Skin epidermis (tissue), 12 donors: ENCODE measurements around the gene TRABD.

Experiments
- H3K27ac ChIP-seq, 21 experiments: fragments of 200-600 bp; sonication (generic) in 11 of 21; one replicate each; pipeline ENCODE4 v1.5.0; 2020; ENCODE audit warnings: mild to moderate bottlenecking in 3 of 21, inconsistent platforms in 2 of 21, moderate library complexity in 2 of 21
- H3K4me3 ChIP-seq, 7 experiments: fragments of 200-600 bp; sonication (generic) in 2 of 7; one replicate each; pipeline ENCODE4 v1.5.0; 2020; ENCODE audit warnings: inconsistent platforms in 2 of 7, mild to moderate bottlenecking in 2 of 7, moderate library complexity in 1 of 7

TRABD gene

GRCh38 chr22:50183141-50183971, 2.4 kb upstream of the TRABD start:
- Histone ChIP-seq H3K27ac (no peak overlapping the region), H3K4me3 (no peak overlapping the region)

GRCh38 chr22:50184004-50184901, 1.5 kb upstream of the TRABD start:
- Histone ChIP-seq H3K27ac (peak overlapping the region in 4 of 21 experiments; percentile 3 to 24 (median 20)), H3K4me3 (peak overlapping the region in 4 of 7 experiments; percentile 48 to 81 (median 72))

- H3K27ac ChIP-seq: peak overlapping the region in 19 of 21 experiments; percentile 1 to 65 (median 43)
- H3K4me3 ChIP-seq: peak overlapping the region; percentile 37 to 81 (median 66)
Observed at GRCh38 chr22:50184902-50185374, 775 bp upstream of the TRABD start.

GRCh38 chr22:50186181-50186714, 535 bp downstream of the TRABD start:
- Histone ChIP-seq H3K27ac (peak overlapping the region; percentile 64 to 90 (median 84)), H3K4me3 (peak overlapping the region; percentile 48 to 81 (median 71))

- Histone ChIP-seq H3K4me3 (peak overlapping the region; percentile 48 to 81 (median 71)), H3K27ac (peak overlapping the region in 20 of 21 experiments; percentile 69 to 90 (median 84))
Observed at GRCh38 chr22:50186761-50187523, 1.2 kb downstream of the TRABD start.

GRCh38 chr22:50188356-50188755, 2.6 kb downstream of the TRABD start:
- H3K4me3 ChIP-seq: no peak overlapping the region
- H3K27ac ChIP-seq: peak overlapping the region in 5 of 21 experiments; percentile 6 to 97 (median 87)

GRCh38 chr22:50189184-50189848, 3.6 kb downstream of the TRABD start:
- H3K27ac ChIP-seq: peak overlapping the region in 19 of 21 experiments; percentile 75 to 98 (median 86)
- H3K4me3 ChIP-seq: no peak overlapping the region

- H3K4me3 ChIP-seq: peak overlapping the region in 5 of 7 experiments; percentile 29 to 47 (median 38)
Observed at GRCh38 chr22:50189849-50190181, 4.1 kb downstream of the TRABD start.

GRCh38 chr22:50190182-50190940, 4.6 kb downstream of the TRABD start:
- Histone ChIP-seq H3K4me3 (peak overlapping the region; percentile 27 to 47 (median 38)), H3K27ac (peak overlapping the region; percentile 75 to 98 (median 86))

More at GRCh38 chr22:50189849-50190181, 4.1 kb downstream of the TRABD start:
- peak overlapping the region; percentile 75 to 98 (median 86) for H3K27ac ChIP-seq

GRCh38 chr22:50190941-50191741, 5.4 kb downstream of the TRABD start:
- Histone ChIP-seq H3K4me3 (peak overlapping the region; percentile 27 to 47 (median 38)), H3K27ac (peak overlapping the region; percentile 75 to 98 (median 86))

GRCh38 chr22:50192436-50193204, 6.9 kb downstream of the TRABD start:
- Histone ChIP-seq H3K27ac (peak overlapping the region in 19 of 21 experiments; percentile 31 to 98 (median 85)), H3K4me3 (peak overlapping the region in 1 of 7 experiments; percentile 4)

- no peak overlapping the region for H3K4me3 ChIP-seq
Observed at GRCh38 chr22:50193621-50194020, 7.9 kb downstream of the TRABD start.

GRCh38 chr22:50194037-50194805, 8.5 kb downstream of the TRABD start:
- peak overlapping the region in 1 of 21 experiments; percentile 89 for H3K27ac ChIP-seq
- no peak overlapping the region for H3K4me3 ChIP-seq

More at GRCh38 chr22:50193621-50194020, 7.9 kb downstream of the TRABD start:
- H3K27ac ChIP-seq: peak overlapping the region in 2 of 21 experiments; percentile 87 to 89

- no peak overlapping the region for H3K27ac ChIP-seq
Observed at GRCh38 chr22:50196256-50196655, 10.5 kb downstream of the TRABD start.

GRCh38 chr22:50197000-50197800, 11.5 kb downstream of the TRABD start:
- Histone ChIP-seq H3K27ac (no peak overlapping the region), H3K4me3 (no peak overlapping the region)

More at GRCh38 chr22:50196256-50196655, 10.5 kb downstream of the TRABD start:
- no peak overlapping the region for H3K4me3 ChIP-seq
